Urothelium cell line (cell line): Measurements from ENCODE around the gene USP24.
"Not testable (repeated sequence)": the region's sequence is repeated elsewhere in the genome, so short reads cannot be mapped to it uniquely, and the experiment has no call there.

Experiments
- DNase-seq: peaks from one replicate; pipeline ENCODE4 v3.0.0; 2011; ENCODE audit warnings: low spot score, mixed read lengths
- FAIRE-seq: peaks from 2 replicates; lab custom pipeline; 2011; peaks lifted over from hg19 to GRCh38; lab: Jason Lieb, UNC

USP24 gene

GRCh38 chr1:55232448-55233144 lies 17.4 kb upstream of the USP24 start:
- DNase-seq (no peak), FAIRE-seq (no peak)

GRCh38 chr1:55231745-55232144 lies 16.6 kb upstream of the USP24 start:
- DNase-seq (no peak), FAIRE-seq (no peak)

- FAIRE-seq (no peak), DNase-seq (no peak)
These were observed 15.5 kb upstream of the USP24 start for GRCh38 chr1:55230659-55231058.

DNA sequence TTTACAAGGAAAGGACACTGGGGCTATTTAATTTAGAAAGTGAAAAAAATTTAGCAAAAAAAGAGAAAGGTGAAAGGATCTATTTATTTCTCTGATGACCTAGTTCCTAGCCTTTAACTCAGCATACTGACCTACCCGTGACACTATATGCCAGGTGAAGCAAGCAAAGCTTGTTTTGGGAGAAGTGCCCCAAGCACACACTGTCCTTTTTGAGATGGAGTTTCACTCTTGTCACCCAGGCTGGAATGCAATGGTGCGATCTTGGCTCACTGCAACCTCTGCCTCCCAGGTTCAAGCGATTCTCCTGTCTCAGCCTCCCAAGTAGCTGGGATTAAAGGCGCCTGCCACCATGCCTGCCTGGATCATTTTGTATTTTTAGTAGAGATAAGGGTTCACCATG lies 14.6 kb upstream of the USP24 start:
- FAIRE-seq, DNase-seq: not testable (repeated sequence)

DNA sequence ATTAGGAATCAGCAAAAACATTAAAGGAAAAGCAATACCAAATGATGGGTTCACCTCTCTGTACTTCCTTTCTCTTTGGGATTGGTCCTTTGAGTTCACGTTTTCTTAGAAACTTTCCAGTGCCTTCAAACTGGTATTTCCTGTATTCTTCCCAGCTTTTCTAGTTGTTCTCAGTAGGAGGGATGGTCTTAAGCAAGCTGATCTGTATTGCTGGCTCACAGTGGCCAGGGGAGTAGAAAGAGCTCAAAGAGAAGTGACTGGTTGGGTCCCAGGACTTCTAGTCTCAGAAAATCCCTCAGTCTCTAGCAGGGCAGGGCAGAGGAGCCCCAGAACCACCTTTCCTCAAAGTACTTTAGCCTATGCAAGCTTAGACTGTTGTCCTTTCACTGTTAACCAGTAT lies 10.1 kb upstream of the USP24 start:
- FAIRE-seq = no peak
- DNase-seq = no peak

- DNase-seq = no peak
- no peak for FAIRE-seq
These were observed 9.6 kb upstream of the USP24 start for GRCh38 chr1:55224729-55225128.

DNA sequence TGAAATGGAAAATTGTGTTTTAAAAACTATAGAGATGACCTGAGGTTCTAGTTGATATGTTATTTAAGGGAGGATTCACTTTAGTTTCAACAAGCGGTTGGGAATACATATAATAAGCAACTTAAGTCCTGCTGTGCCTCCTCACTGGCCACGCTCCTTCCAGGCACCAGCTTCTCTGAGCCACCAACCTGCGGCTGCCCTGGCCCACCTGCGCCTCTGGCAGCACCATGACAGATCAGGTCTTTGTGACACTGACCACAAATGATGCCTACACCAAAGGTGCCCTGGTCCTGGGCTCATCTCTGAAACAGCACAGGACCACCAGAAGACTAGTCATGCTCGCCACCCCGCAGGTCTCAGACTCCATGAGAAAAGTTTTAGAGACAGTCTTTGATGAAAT lies 7.0 kb upstream of the USP24 start:
- FAIRE-seq = no peak
- DNase-seq = no peak

DNA sequence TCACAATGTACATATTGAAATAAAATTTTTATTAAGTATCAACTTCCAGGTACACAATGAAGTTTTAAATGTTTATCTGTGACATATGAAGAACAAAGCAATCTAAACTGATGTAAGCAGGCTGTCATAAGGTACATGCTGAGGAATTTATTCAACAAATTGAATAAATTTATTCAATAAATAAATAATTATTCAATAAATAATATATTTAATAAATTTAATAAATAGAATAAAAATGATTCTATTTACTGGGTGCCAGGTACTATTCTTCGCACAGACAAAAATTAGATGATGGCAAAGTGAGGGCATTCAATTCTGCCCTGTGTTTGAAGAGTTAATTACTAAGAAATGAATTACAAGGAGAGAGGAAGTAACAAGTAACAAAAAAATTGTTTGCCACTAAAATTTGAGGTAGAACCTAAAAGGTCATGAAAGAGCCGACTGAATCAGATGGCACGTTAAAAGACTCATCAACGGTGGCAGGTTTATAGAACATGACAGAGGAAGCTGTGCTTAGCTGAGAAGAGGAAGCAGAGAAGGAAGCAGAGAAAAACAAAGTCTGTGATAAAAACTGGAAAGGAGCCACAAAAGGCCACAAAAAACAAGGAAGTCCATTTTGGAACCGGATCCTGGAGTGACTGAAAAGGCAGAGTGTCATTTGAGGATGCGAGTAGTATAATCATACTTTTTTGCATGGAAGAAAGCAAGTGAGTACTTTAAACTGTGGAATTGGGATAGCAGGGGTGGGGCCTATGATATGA lies 2.2 kb upstream of the USP24 start:
- DNase-seq (no peak), FAIRE-seq (no peak)

DNA sequence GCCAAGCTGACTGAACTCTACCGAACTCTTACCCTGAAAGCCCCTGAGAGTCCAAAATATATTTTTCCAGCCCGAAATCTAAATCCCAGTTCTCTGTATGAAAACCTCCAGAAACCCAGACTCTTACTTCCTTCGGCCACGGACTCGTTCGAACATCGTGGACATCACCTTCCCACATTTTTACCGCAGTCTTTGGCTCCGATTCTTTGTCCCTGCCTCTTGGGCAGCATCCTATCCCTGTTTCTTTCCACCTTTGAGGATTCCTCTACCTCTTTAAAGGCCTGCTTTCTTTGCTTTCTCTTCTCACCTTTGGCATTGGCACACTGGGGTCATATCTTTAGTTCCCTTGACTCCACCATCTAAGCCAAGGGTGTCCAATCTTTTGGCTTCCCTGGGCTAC lies 932 bp upstream of the USP24 start:
- no peak for FAIRE-seq
- DNase-seq = peak; percentile 9

DNA sequence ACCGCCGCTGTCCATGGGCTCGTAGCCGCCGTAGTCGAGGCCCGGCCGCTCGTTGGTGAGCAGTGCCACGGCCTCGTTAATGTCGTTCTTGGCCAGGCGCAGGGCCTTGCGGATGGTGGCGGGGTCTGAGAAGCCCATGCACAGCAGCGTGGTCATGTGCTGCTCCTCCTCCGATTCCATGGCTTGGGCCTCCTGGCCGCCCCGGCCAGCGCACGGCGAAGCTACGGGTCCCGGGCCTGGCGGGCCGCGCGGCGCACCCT lies 300 bp downstream of the USP24 start:
- no peak for FAIRE-seq
- DNase-seq = peak; percentile 57

DNA sequence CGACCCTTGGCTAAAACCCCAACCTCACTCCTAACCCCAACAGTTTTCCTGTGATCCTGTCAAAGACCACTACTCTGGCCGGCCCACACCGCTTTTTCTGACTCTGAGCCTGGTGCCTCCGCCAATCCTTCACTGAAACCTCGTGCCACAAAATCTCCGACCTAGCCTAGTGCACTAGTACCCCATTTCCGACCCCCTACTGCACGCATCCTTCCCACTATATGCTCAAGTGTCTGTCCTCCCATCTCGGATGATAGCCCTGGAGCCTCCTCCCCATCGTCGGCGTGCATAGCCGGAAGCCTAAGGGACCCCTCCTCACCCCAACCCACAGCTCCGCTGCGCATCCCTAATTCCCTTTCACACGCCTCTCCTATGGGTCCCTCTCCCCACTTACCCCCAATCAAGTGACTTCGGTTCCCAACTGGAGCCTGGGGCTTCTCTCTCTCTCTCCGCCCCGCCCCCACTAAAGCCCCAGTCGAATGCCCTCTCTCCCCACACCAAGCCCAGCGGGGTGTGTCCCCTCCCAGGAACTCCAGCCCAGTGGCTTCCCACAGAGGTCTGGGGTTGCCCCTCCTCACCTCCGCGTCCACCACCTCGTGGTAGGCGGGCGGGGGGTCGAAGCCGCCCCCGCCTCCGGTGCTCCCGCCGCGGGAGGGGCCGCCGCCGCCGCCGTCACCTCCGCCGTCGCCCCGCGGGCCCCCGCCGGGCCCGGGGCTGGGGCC lies 791 bp downstream of the USP24 start:
- FAIRE-seq (no peak), DNase-seq (peak; percentile 58)

DNA sequence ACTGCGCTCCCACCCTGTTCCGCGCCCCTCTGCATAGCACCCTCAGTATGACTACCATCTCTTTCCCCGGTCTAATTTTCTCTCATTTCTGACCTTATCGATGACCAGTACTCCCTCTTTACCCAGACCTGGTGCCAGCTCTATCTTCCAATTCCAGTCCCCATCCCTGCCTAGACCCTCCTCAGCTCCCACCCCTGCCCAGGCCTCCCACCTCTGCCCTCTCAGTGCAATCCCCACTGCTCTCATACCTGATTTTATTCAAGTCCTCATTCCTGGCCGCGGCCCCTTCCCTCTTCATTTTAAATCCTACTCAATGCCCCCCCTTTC lies 1.3 kb downstream of the USP24 start:
- FAIRE-seq (no peak), DNase-seq (peak; percentile 5)

GRCh38 chr1:55213151-55213884 lies 1.8 kb downstream of the USP24 start:
- DNase-seq (peak; percentile 6), FAIRE-seq (no peak)

DNA sequence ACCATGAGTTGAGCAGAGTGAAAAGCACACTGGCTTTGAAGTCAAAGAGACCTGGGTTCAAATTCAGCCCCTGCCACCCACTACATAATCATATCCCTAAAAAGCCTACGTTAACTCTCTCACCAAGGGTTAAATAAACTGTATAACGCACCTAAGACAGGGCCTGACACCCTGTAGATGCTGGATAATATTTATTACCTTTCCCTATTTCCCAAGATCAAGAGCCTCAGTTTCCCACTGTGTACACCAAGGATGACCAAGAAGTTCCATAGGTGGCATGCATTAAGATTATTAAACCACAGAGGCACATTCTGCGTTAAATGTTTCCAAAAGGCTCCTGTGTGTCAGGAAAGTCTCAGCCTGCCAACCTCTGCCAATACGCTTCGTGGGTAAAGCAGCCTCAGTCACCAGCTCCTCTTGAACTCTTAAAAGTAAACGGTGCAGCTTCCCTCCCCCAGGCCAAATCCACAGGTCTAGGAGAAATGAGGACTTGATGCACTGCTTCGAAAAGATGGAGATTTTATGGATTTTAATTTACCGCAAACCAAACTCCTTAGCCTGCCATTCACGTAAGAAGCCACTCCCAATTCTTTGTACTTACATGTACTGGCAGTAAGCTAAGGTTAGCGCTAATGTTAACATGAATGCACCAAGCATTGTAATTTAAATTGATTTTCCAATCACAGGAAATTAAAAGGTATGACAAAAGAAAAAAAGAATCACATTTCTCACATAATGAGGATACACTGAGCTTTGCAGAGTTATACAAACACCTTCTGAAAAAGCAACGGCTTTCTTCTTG lies 2.6 kb downstream of the USP24 start:
- no peak for FAIRE-seq

GRCh38 chr1:55211863-55212262 lies 3.3 kb downstream of the USP24 start:
- DNase-seq (no peak), FAIRE-seq (no peak)

More for the DNA sequence above, 2.6 kb downstream of the USP24 start:
- no peak for DNase-seq

- FAIRE-seq (no peak), DNase-seq (no peak)
These were observed 4.0 kb downstream of the USP24 start for GRCh38 chr1:55210990-55211801.

GRCh38 chr1:55209247-55209646 lies 5.9 kb downstream of the USP24 start:
- DNase-seq (no peak), FAIRE-seq (no peak)

- FAIRE-seq = no peak
- no peak for DNase-seq
These were observed 9.0 kb downstream of the USP24 start for GRCh38 chr1:55206210-55206609.

- no peak for FAIRE-seq
These were observed 10.2 kb downstream of the USP24 start for GRCh38 chr1:55204997-55205396.

DNA sequence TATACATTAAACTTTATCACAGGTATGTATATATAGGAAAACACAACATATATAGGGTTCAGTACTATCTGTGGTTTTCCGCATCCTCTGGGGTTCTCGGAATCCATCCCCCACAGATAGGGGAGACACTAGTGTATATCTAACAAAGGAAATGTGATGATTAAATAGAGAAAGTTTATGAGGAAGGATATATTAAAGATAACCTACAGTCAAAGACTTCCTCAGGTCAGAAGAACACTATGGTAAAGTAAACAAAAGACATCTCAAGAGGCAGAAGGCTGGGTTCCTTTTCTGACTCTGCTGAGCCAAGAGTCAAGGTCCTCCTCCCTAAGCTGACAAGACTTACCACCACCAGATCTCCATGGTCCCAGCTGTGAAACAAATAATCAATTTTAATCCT lies 12.1 kb downstream of the USP24 start:
- FAIRE-seq (no peak), DNase-seq (no peak)

More at GRCh38 chr1:55204997-55205396, 10.2 kb downstream of the USP24 start:
- DNase-seq = no peak
